HEK293 (cell line): ENCODE measurements around the gene CCN2.

Experiments
- CTCF ChIA-PET: fragments of 350-600 bp; formaldehyde crosslinking; extraction: SDS; loops from one replicate; lab custom pipeline; 2021; ENCODE audit warnings: antibody characterized with exemption; lab: Yijun Ruan, JAX
- POLR2A ChIA-PET: fragments of 300-600 bp; formaldehyde crosslinking; extraction: SDS; loops from one replicate; lab custom pipeline; 2020; ENCODE audit warnings: antibody characterized with exemption, inconsistent platforms; lab: Yijun Ruan, JAX
- H3K27ac ChIP-seq: fragments of 200-500 bp; sonication (Bioruptor generic); 2 replicates; pipeline ENCODE4 v1.5.1; 2014; ENCODE audit warnings: low read depth, low read length, control low read depth, inconsistent platforms; ENCODE audit errors: extremely low read depth
- H3K36me3 ChIP-seq, 2 experiments: fragments of 200-500 bp in 1 of 2; sonication (Bioruptor generic) in 1 of 2; 1 replicate in 1 of 2; 2 replicates in 1 of 2; pipeline ENCODE4 v1.5.1; 2014 to 2017; ENCODE audit warnings: inconsistent platforms in 2 of 2, low read length in 2 of 2; ENCODE audit not compliant: control insufficient read depth in 2 of 2, insufficient read depth in 1 of 2
- H3K4me1 ChIP-seq: fragments of 200-500 bp; sonication (Bioruptor generic); 2 replicates; pipeline ENCODE4 v1.5.1; 2014; ENCODE audit warnings: mild to moderate bottlenecking, low read length, inconsistent platforms; ENCODE audit not compliant: control insufficient read depth, insufficient read depth
- H3K4me3 ChIP-seq: 2 replicates; pipeline ENCODE4 v1.5.1; 2011; ENCODE audit warnings: low read depth, mild to moderate bottlenecking, control low read depth, low read length, moderate library complexity
- H3K9me3 ChIP-seq: fragments of 200-500 bp; sonication (Bioruptor generic); 2 replicates; pipeline ENCODE4 v1.5.1; 2014; ENCODE audit warnings: low read depth, low read length, inconsistent platforms; ENCODE audit not compliant: control insufficient read depth, insufficient read depth
- EGR2 ChIP-seq: fragments of 450-650 bp; formaldehyde crosslinking; IDR thresholded peaks from 2 replicates; pipeline ENCODE4 v1.5.1; 2016; ENCODE audit warnings: low read depth, missing biosample characterization, missing genetic modification characterization
- PRDM1 ChIP-seq: fragments of 450-650 bp; formaldehyde crosslinking; IDR thresholded peaks from 2 replicates; pipeline ENCODE4; 2016; ENCODE audit warnings: missing biosample characterization, missing genetic modification characterization
- PRDM2 ChIP-seq: fragments of 450-650 bp; formaldehyde crosslinking; IDR thresholded peaks from 2 replicates; pipeline ENCODE4 v1.5.1; 2016; ENCODE audit warnings: missing biosample characterization, missing genetic modification characterization, borderline replicate concordance
- PRDM4 ChIP-seq: fragments of 450-650 bp; formaldehyde crosslinking; IDR thresholded peaks from 2 replicates; pipeline ENCODE4 v1.5.1; 2017; ENCODE audit warnings: missing biosample characterization, missing genetic modification characterization
- ZBTB48 ChIP-seq: fragments of 450-650 bp; formaldehyde crosslinking; IDR thresholded peaks from 2 replicates; pipeline ENCODE4 v1.5.1; 2016; ENCODE audit warnings: missing biosample characterization, missing genetic modification characterization
- ZNF10 ChIP-seq: fragments of 450-650 bp; formaldehyde crosslinking; IDR thresholded peaks from 2 replicates; pipeline ENCODE4 v1.5.1; 2017; ENCODE audit warnings: missing biosample characterization, missing genetic modification characterization
- ZNF132 ChIP-seq: fragments of 450-650 bp; formaldehyde crosslinking; IDR thresholded peaks from 2 replicates; pipeline ENCODE4 v1.5.1; 2017; ENCODE audit warnings: missing biosample characterization, missing genetic modification characterization, borderline replicate concordance
- ZNF146 ChIP-seq: fragments of 450-650 bp; formaldehyde crosslinking; IDR thresholded peaks from 2 replicates; pipeline ENCODE4 v1.5.1; 2016; ENCODE audit warnings: missing biosample characterization, missing genetic modification characterization
- ZNF19 ChIP-seq: fragments of 450-650 bp; formaldehyde crosslinking; IDR thresholded peaks from 2 replicates; pipeline ENCODE4; 2016; ENCODE audit warnings: missing biosample characterization, missing genetic modification characterization, low read depth
- ZNF223 ChIP-seq: fragments of 450-650 bp; formaldehyde crosslinking; IDR thresholded peaks from 2 replicates; pipeline ENCODE4 v1.5.1; 2016; ENCODE audit warnings: missing biosample characterization, missing genetic modification characterization
- ZNF292 ChIP-seq: fragments of 450-650 bp; formaldehyde crosslinking; IDR thresholded peaks from 2 replicates; pipeline ENCODE4 v1.5.1; 2016; ENCODE audit warnings: low read depth, missing biosample characterization, missing genetic modification characterization, borderline replicate concordance
- ZNF404 ChIP-seq: fragments of 450-650 bp; formaldehyde crosslinking; IDR thresholded peaks from 2 replicates; pipeline ENCODE4 v1.5.1; 2017; ENCODE audit warnings: missing biosample characterization, missing genetic modification characterization
- ZNF433 ChIP-seq: fragments of 450-650 bp; formaldehyde crosslinking; IDR thresholded peaks from 2 replicates; pipeline ENCODE4 v1.5.1; 2016; ENCODE audit warnings: missing biosample characterization, missing genetic modification characterization, low read depth
- ZNF473 ChIP-seq: fragments of 450-650 bp; formaldehyde crosslinking; IDR thresholded peaks from 2 replicates; pipeline ENCODE4 v1.5.1; 2017; ENCODE audit warnings: missing biosample characterization, missing genetic modification characterization
- ZNF529 ChIP-seq: fragments of 450-650 bp; formaldehyde crosslinking; IDR thresholded peaks from 2 replicates; pipeline ENCODE4 v1.5.1; 2017; ENCODE audit warnings: missing genetic modification characterization, missing biosample characterization; ENCODE audit not compliant: insufficient replicate concordance
- ZNF549 ChIP-seq: fragments of 450-650 bp; IDR thresholded peaks from 2 replicates; pipeline ENCODE4 v1.5.1; 2018; ENCODE audit warnings: missing biosample characterization, missing genetic modification characterization, mild to moderate bottlenecking, inconsistent platforms, moderate library complexity
- ZNF585B ChIP-seq: fragments of 450-650 bp; formaldehyde crosslinking; IDR thresholded peaks from 2 replicates; pipeline ENCODE4 v1.5.1; 2016; ENCODE audit warnings: missing biosample characterization, missing genetic modification characterization
- ZNF791 ChIP-seq: fragments of 450-650 bp; formaldehyde crosslinking; IDR thresholded peaks from 2 replicates; pipeline ENCODE4 v1.5.1; 2016; ENCODE audit warnings: missing biosample characterization, missing genetic modification characterization
- ZNF830 ChIP-seq: fragments of 450-650 bp; IDR thresholded peaks from 2 replicates; pipeline ENCODE4 v1.5.0; 2018; ENCODE audit warnings: missing biosample characterization, missing genetic modification characterization, low read depth, mild to moderate bottlenecking, moderate library complexity
- ZSCAN4 ChIP-seq: fragments of 450-650 bp; formaldehyde crosslinking; IDR thresholded peaks from 2 replicates; pipeline ENCODE4 v1.5.1; 2017; ENCODE audit warnings: missing biosample characterization, missing genetic modification characterization

The CCN2 gene

DNA sequence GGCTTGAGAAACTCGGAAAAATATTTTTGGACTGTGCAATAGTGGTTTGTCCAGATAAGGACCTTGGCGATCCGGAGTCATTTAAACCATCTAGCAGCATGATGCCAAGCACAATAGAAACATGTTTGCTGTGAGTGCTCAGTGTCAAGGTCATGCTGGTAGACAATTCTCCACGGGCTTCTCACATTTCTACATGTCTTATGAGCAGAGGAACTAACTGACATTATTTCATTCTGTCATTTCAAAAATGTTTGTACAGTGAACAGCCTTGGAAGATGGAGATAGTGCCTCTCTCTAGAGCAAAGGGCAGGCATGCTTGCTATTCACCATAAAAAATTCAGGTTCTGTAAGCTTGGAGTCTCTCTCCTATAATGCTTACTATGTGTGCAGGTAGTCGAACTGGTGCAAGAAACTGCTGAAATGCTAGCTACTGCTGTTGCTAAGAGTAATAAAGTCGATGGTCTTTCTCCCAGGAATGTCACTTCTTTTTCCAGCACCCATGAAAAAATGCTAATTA is 25.4 kb upstream of the CCN2 start (continued):
- TF ChIP-seq ZNF791 (tag by site-specific recombination) = no peak
- no peak for TF ChIP-seq ZNF529 (tag by site-specific recombination)
- no peak for TF ChIP-seq ZNF146 (tag by site-specific recombination)
- no peak for TF ChIP-seq PRDM2
- TF ChIP-seq ZNF292 (tag by site-specific recombination) = no peak
- TF ChIP-seq ZNF404 (tag by site-specific recombination) = no peak

DNA sequence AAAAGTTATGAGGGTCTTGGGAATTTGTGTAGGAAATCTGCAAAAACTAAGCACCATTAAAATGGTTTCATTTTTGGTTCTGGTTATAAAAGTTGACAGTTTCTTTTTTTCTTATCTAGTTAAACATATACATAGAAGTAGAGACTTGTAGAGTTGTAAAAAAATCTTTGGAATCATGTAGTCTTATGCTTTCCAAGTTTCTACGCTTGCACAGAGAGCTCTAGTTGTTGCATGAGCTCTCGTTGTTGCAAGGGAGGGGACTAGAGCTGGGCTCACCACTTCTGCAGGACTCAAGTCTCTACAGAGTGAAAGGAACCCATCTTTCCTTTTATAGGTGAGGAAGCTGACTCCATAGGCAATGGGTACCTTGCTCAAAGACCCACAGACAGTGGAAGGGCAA is 21.6 kb upstream of the CCN2 start:
- H3K9me3 ChIP-seq = no peaks in the 10 kb centered on the region
- no peak for TF ChIP-seq ZNF830 (tag by site-specific recombination)
- no peak for TF ChIP-seq ZNF585B (tag by site-specific recombination)
- no peak for TF ChIP-seq ZNF473 (tag by site-specific recombination)
- ChIA-PET CTCF (interaction anchor here (1.1 kb wide), 1 partner anchor 44 kb away, joined by 3 read pairs; no protein-coding TSS in a partner anchor), POLR2A (interaction anchor here (0.6 kb wide), 1 partner anchor 21 kb away, joined by 4 read pairs; the partner anchor contains the start of gene CCN2)
- no peak overlapping the region for H3K4me3 ChIP-seq
- 0 out of 2 replicates have a peak, but pooled peaks cover 2% of the 10 kb centered on the region for H3K4me1 ChIP-seq
- H3K36me3 ChIP-seq = no peaks in the 10 kb centered on the region
- no peak overlapping the region for H3K27ac ChIP-seq

- no peaks in the 10 kb centered on the region for H3K36me3 ChIP-seq
- H3K4me3 ChIP-seq = no peak overlapping the region
- ChIA-PET POLR2A (interaction anchor here (0.9 kb wide), 1 partner anchor 19 kb away, joined by 3 read pairs; the partner anchor contains the start of gene CCN2), CTCF (no interaction called here)
- no peak for TF ChIP-seq ZNF223 (tag by site-specific recombination)
- TF ChIP-seq PRDM1 = peak; percentile 26; the same call in 1 of the 2 replicates
- TF ChIP-seq ZNF132 (tag by site-specific recombination) = no peak
- no peak for TF ChIP-seq ZNF10 (tag by site-specific recombination)
- H3K27ac ChIP-seq = no peak overlapping the region
- H3K9me3 ChIP-seq = no peaks in the 10 kb centered on the region
- 0 out of 2 replicates have a peak, but pooled peaks cover 5% of the 10 kb centered on the region for H3K4me1 ChIP-seq
These were observed 19.1 kb upstream of the CCN2 start for GRCh38 chr6:131970076-131970859.

- Histone ChIP-seq H3K4me3 (no peak overlapping the region), H3K27ac (no peak overlapping the region), H3K4me1 (0 out of 2 replicates have a peak, but pooled peaks cover 5% of the 10 kb centered on the region), H3K9me3 (no peaks in the 10 kb centered on the region), H3K36me3 (no peaks in the 10 kb centered on the region)
- ChIA-PET CTCF (interaction anchor here (0.7 kb wide), 1 partner anchor 311 kb away, joined by 4 read pairs; no protein-coding TSS in a partner anchor), POLR2A (no interaction called here)
- TF ChIP-seq ZBTB48 (tag by site-specific recombination) (no peak), EGR2 (no peak), ZNF433 (tag by site-specific recombination) (no peak), ZNF19 (tag by site-specific recombination) (no peak), ZSCAN4 (tag by site-specific recombination) (no peak), PRDM4 (tag by site-specific recombination) (no peak), ZNF549 (no peak)
These were observed 17.5 kb upstream of the CCN2 start for GRCh38 chr6:131968656-131969055.
